ENCODE measurements around the gene PBOV1.

Gene PBOV1

DNA sequence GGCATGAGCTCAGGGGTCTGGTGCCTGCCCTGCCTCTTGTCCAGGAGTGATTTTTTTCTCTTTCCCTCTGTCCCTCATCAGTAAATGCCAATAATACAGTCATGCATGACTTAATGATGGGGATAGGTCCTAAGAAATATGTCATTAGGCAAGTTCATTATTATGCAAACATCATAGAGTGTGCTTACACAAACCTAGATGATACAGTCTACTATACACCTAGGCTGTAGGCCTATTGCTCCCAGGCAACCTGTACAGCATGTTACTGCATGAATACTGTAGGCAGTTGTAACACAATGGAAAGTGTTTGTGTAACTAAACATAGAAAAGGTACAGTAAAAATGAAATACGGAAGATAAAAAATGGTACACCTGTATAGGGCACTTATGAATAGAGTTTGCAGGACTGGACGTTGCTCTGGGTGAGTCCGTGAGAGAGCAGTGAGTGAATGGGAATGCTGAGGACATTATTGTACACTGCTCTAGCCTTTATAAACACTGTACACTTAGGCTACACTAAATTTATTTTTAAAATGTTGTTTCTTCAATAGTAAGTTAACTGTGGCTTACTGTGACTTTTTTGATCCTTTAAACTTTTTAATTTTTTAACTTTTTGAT lies 22.1 kb downstream of the PBOV1 start:
- Histone ChIP-seq H3K27me3 (no peaks in the 10 kb centered on the region), H3K36me3 (no peaks in the 10 kb centered on the region), H3K9me3 (no peaks in the 10 kb centered on the region), H3K27ac (no peak overlapping the region), H3K4me2 (no peak overlapping the region), H3K4me3 (no peak overlapping the region), H3K9ac (no peak overlapping the region), H3K4me1 (no peaks in the 10 kb centered on the region), H4K20me1 (no peaks in the 10 kb centered on the region)
- TF ChIP-seq Cebpa-rat (IDR thresholded peaks at IDR 0.05) = no peak

DNA sequence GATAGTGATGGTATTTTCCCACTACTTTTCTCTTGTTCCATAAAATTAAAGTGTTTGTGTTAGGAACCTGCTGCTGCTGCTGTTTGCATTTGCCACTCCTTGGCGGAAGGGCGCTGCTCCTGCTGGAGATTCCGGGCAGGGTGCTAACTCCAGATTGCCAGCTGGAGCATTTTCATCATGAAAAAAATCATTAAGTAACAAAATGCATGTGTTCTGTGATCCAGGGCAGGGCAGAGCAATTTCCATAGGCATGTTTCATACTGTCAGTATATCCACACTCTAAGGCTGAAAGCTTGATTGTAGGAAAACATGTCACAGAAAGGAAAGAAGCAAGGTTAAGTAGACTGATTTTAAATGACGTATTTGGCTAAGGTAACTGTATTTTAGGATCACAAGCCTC lies 24.0 kb downstream of the PBOV1 start:
- no peak for TF ChIP-seq Cebpa-rat (IDR thresholded peaks at IDR 0.05)
- H3K27ac ChIP-seq = no peak overlapping the region
- H4K20me1 ChIP-seq = no peaks in the 10 kb centered on the region

DNA sequence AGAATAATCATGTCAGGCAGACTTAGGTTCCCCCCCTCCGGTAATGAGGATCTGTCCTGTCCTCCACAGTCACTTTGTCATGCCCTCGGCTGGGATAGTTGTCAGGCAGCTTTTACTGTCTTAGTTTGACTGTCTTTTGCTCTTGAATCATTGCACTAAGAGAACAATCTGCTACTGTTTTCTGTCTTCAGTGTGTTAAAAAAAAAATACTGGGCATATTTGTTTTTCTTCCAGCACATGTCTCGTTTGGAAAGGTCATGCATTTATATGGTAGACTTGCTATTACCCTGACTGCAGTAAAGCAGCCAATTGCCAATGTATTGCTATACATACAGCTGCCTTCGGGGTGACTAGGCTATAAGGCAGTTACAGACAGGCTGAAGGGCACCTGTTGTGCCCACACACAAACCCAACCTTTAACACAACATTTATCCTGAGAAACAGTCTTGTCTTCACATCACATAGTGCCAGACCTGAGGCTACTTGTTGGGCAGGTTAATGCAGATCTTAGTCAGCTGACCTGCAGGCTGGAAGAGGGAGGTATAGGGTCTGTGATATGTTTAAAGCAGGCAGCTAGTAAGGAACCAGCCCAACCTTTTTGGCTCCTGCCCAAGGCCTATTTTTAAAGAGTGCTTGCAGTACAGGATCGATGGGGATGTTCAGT lies 29.9 kb downstream of the PBOV1 start:
- H4K20me1 ChIP-seq = no peaks in the 10 kb centered on the region
- no peaks in the 10 kb centered on the region for H3K36me3 ChIP-seq
- H3K27ac ChIP-seq = no peak overlapping the region
- no peaks in the 10 kb centered on the region for H3K27me3 ChIP-seq
- H3K4me2 ChIP-seq = no peak overlapping the region
- H3K9me3 ChIP-seq = no peaks in the 10 kb centered on the region
- H3K4me1 ChIP-seq = no peaks in the 10 kb centered on the region
- TF ChIP-seq Cebpa-rat (IDR thresholded peaks at IDR 0.05) = no peak
- no peak overlapping the region for H3K4me3 ChIP-seq
- H3K9ac ChIP-seq = no peak overlapping the region

More for the DNA sequence above, 24.0 kb downstream of the PBOV1 start:
- Histone ChIP-seq H3K4me3 (no peak overlapping the region), H3K4me2 (no peak overlapping the region), H3K9me3 (no peaks in the 10 kb centered on the region), H3K36me3 (no peaks in the 10 kb centered on the region), H3K9ac (no peak overlapping the region), H3K27me3 (no peaks in the 10 kb centered on the region), H3K4me1 (no peaks in the 10 kb centered on the region)

DNA sequence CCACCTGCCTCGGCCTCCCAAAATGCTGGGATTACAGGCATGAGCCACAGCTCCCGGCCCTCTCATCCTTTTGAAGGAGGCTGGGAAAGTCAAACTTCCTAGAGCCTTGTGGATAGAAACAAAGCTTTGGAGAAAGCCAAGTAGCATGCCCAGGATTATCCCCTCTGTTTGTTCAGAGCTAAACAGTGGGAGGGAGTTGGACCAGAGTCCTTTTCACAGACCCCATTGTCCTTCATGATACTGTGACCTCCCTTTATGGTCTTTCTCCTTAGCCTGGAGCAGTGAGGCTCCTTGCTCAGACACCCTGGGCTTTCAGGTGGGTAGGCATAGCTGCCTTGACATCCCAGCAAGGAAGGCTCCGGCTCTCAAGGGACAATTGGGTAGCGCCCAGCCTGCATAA lies 31.1 kb downstream of the PBOV1 start:
- H3K9ac ChIP-seq = no peak overlapping the region
- no peak overlapping the region for H3K4me2 ChIP-seq
- H3K27me3 ChIP-seq = no peaks in the 10 kb centered on the region
- H3K4me1 ChIP-seq = no peaks in the 10 kb centered on the region
- no peak overlapping the region for H3K27ac ChIP-seq
- TF ChIP-seq Cebpa-rat (IDR thresholded peaks at IDR 0.05) = no peak
- no peaks in the 10 kb centered on the region for H4K20me1 ChIP-seq
- H3K9me3 ChIP-seq = no peaks in the 10 kb centered on the region
- H3K36me3 ChIP-seq = no peaks in the 10 kb centered on the region
- no peak overlapping the region for H3K4me3 ChIP-seq

DNA sequence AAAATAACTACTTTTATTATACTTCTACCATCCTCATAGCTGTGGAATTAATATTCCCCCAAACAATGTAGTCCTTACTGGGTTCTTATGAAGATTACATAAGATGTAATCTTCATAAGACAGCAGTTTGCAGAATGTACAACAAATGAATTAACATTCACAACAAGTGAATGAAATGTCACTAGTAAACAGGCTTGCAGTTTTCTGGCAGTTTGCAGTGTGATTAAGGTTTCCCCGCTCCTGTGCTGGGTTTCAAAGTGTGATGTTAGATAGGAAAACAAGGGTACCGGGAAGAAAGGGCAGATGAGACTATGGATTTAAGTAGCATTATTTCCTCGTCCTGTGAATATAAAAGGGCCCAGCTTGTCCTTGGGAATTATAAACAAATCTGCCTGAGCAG lies 34.1 kb downstream of the PBOV1 start:
- H3K27ac ChIP-seq = no peak overlapping the region

DNA sequence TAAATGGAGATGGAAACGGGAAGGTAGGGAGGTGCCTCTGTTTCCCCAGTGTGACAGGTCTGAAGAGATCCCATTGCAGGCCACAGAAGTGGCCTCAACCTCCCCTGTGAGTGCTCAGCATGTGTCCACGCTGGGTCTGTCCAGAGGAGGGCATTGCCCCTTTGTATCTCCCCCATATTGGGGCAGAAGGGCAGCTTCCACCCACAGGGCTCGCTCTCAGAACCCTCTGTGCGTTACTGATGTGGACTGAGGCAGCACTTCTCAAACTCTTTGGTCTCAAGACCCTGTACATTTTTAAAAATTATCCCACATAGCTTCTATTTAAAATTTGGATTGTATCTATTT lies 34.5 kb downstream of the PBOV1 start:
- Histone ChIP-seq H3K4me2 (no peak overlapping the region), H3K9me3 (no peaks in the 10 kb centered on the region), H4K20me1 (no peaks in the 10 kb centered on the region), H3K4me3 (no peak overlapping the region), H3K36me3 (no peaks in the 10 kb centered on the region), H3K27me3 (no peaks in the 10 kb centered on the region), H3K27ac (no peak overlapping the region), H3K9ac (no peak overlapping the region), H3K4me1 (no peaks in the 10 kb centered on the region)
- no peak for TF ChIP-seq Cebpa-rat (IDR thresholded peaks at IDR 0.05)

More for the DNA sequence above, 34.1 kb downstream of the PBOV1 start:
- no peaks in the 10 kb centered on the region for H3K4me1 ChIP-seq
- H3K9ac ChIP-seq = no peak overlapping the region
- no peak overlapping the region for H3K4me3 ChIP-seq
- no peaks in the 10 kb centered on the region for H3K36me3 ChIP-seq
- no peaks in the 10 kb centered on the region for H3K9me3 ChIP-seq
- H3K27me3 ChIP-seq = no peaks in the 10 kb centered on the region
- H4K20me1 ChIP-seq = no peaks in the 10 kb centered on the region
- no peak for TF ChIP-seq Cebpa-rat (IDR thresholded peaks at IDR 0.05)
- no peak overlapping the region for H3K4me2 ChIP-seq

DNA sequence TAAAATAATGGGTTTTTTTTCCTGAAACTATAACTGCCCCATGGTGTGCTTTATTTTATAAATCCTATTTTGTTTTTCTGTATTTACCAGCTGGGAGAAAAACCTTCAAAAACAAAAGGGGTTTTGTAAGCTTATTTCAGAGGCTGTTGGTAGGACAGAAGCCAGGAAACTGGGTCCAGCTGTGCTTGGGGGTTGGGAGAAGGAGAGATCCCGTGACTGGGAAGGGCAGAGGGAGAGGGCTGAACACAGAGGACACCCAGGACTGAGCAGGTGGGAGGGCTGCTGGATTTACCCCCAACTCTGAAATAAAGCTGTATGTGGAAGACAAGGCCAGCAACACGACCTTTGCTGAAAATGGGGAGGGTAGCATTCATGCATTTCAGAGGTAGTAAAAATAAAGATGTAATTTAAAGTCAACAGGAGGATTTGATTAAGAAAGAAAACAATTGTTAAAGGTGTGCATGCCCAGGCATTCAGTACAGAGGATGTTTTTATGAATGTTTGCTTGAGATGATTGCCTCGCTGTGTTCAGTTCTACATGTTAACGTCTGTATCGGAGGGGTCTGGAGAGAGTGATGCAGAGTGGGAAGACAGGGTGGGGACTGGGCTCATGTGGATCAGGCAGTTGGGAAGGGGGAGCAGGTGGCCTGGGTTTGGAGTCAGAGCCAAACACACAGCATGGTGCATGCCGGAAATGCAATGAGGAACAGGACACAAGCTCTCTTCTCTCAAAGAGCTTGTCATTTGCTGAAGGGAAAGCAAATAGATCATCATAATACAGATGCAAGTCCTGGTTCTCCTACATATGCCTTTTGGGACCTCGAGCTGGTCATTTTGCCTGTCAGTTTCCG lies 35.1 kb downstream of the PBOV1 start:
- Histone ChIP-seq H3K4me3 (no peak overlapping the region), H3K27me3 (no peaks in the 10 kb centered on the region), H3K9ac (no peak overlapping the region), H3K9me3 (peaks cover 2% of the 10 kb centered on the region), H3K27ac (no peak overlapping the region), H3K4me1 (no peaks in the 10 kb centered on the region), H3K4me2 (no peak overlapping the region), H3K36me3 (no peaks in the 10 kb centered on the region), H4K20me1 (no peaks in the 10 kb centered on the region)
- no peak for TF ChIP-seq Cebpa-rat (IDR thresholded peaks at IDR 0.05)

DNA sequence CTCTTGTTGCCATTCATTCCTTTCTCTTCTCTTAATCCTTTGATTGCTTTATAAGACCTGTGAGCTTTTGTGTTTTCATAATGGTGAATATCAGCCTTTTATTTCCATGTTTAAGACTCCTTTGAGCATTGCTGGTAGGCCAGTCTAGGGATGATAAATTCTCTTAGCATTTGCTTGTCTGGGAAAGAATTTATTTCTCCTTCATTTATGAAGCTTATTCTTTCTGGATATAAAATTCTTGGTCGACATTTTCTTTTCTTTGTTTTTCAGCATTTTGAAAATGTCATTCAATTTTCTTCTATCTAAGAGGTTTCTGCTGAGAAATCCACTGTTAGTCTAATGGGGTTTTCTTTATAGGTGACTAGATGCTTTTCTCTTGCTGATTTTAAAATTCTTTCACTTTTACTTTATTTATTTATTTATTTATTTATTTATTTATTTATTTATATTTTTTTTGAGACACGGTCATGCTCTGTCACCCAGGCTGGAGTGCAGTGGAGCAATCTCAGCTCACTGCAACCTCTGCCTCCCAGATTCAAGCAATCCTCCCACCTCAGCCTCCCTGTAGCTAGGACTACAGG lies 41.5 kb downstream of the PBOV1 start:
- Histone ChIP-seq H3K36me3 (no peaks in the 10 kb centered on the region), H3K4me2 (no peak overlapping the region), H3K9me3 (peaks cover 25% of the 10 kb centered on the region), H3K4me1 (no peaks in the 10 kb centered on the region), H3K27ac (no peak overlapping the region), H3K27me3 (no peaks in the 10 kb centered on the region), H3K9ac (no peak overlapping the region), H4K20me1 (no peaks in the 10 kb centered on the region), H3K4me3 (no peak overlapping the region)
- TF ChIP-seq Cebpa-rat (IDR thresholded peaks at IDR 0.05) = no peak

DNA sequence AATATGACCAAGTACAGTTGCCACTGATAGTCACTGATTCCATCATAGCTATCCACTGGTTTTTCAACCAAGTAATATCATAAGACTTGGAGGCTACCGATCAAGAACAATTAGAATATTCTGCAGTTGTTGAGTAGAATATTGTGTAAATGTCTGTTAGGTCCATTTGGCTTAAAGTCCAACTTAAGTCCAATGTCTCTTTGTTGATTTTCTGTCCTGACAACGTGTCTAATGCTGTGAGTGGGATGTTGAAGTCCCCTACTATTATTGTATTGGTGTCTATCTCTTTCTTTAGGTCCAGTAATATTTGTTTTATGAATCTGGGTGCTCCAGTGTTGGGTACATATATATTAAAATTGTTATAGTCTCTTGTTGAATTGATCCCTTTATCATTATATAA lies 42.7 kb downstream of the PBOV1 start:
- Histone ChIP-seq H3K9me3 (peaks cover 25% of the 10 kb centered on the region), H3K36me3 (no peaks in the 10 kb centered on the region), H4K20me1 (no peaks in the 10 kb centered on the region), H3K27ac (no peak overlapping the region), H3K27me3 (no peaks in the 10 kb centered on the region), H3K4me3 (no peak overlapping the region), H3K9ac (no peak overlapping the region), H3K4me2 (no peak overlapping the region), H3K4me1 (no peaks in the 10 kb centered on the region)
- TF ChIP-seq Cebpa-rat (IDR thresholded peaks at IDR 0.05) = no peak
